GM12874 (cell line): Measurements from ENCODE around the gene ADRA1B.

Experiments
- TF ChIP-seq, protein P1 (sequence below): IDR thresholded peaks from 2 replicates; pipeline ENCODE4 v1.5.1; 2011; ENCODE audit warnings: low read depth, mild to moderate bottlenecking, control low read depth, low read length, moderate library complexity; ENCODE audit not compliant: insufficient read depth

Gene ADRA1B

DNA sequence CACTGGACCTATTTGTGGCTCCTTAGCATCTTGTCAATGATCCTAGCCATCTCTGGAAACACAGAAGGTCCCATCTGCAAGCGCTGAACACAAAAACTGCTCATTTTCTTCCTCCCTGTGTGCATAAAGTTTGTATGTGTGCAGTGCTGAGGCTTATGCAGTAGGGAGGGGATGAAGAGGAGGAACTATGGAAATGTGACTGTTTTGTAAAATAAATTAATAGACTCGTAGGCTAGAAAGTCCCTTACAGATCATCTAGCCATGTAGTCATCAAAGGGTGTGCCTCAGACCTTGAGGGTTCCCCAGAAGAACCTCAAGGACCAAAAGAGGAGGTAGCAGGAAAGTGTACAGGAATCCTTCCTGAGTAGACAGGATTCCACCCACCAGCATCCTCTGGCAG lies 34.3 kb upstream of the ADRA1B start:
- TF ChIP-seq, protein P1, sequence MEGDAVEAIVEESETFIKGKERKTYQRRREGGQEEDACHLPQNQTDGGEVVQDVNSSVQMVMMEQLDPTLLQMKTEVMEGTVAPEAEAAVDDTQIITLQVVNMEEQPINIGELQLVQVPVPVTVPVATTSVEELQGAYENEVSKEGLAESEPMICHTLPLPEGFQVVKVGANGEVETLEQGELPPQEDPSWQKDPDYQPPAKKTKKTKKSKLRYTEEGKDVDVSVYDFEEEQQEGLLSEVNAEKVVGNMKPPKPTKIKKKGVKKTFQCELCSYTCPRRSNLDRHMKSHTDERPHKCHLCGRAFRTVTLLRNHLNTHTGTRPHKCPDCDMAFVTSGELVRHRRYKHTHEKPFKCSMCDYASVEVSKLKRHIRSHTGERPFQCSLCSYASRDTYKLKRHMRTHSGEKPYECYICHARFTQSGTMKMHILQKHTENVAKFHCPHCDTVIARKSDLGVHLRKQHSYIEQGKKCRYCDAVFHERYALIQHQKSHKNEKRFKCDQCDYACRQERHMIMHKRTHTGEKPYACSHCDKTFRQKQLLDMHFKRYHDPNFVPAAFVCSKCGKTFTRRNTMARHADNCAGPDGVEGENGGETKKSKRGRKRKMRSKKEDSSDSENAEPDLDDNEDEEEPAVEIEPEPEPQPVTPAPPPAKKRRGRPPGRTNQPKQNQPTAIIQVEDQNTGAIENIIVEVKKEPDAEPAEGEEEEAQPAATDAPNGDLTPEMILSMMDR = no peak

DNA sequence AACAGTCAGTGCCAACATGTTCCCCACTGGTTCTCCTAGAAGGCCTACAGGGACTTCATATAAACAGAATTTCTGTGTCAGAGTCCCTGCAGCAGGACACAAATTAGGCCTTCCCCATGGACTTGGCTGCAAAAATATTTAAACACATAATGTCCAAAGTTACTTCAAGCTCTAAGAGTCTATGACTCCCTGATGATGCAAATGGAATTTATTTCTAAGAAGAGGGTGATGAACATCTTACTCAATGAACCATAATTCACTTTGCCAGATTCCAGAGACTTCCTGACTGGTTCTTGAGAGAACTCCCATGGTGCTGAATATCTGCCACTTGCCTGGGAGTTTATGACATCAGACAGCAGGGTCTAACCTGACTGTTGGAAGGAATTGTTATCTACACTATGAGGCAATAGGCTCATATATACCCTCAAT lies 32.7 kb upstream of the ADRA1B start:
- TF ChIP-seq, protein P1 = no peak

DNA sequence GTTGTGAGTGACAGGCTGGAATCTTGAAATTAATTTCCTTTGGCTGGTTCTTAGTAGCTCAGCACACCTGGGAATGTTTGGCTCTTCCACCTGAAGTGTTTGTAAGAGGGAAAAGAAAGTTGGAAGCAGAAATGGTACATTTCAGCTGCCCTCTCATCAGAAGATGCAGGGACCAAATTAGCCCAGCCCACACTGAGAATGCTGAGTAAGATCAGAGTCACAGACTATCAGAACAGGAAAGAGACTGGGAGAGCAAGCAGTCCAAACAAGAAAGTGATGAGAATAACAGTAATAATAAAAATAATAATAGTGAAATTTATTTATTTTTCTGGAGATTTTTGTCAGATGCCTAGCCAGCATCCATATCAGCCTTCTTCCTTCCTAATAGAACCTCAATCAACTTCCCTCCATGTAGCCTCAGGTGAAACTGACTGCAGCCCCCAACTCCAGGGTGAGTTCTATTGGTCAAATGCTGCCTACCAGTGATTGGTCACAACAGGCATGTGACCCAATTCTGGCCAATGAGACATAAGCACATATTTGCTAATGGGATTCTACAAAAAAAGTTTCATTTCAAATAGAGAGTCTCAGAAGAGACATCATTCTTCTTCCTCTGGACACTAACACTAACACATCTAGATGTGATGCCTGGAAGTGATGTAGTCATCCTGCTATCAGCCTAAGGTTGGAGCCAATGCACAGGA lies 31.2 kb upstream of the ADRA1B start:
- TF ChIP-seq, protein P1 = no peak

DNA sequence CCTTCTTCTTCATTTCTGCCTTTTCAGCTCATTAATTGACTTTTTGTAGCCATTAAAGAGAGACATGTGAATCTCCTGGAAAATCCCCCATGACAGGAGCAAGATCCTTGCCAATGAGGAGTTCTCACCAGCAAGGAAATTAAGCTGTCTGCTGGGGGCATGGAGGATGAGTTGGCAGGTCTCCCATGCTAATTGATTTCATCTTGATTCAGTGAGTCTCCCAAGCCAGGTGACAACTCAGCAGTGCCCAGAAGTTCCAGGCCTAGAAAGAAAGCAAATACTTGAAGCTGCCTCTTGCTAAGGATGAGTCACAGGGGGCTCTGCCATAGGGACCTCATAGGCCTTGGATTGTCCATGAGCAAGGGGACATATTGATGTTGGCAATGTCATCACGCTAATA lies 30.0 kb upstream of the ADRA1B start:
- TF ChIP-seq, protein P1 = no peak

DNA sequence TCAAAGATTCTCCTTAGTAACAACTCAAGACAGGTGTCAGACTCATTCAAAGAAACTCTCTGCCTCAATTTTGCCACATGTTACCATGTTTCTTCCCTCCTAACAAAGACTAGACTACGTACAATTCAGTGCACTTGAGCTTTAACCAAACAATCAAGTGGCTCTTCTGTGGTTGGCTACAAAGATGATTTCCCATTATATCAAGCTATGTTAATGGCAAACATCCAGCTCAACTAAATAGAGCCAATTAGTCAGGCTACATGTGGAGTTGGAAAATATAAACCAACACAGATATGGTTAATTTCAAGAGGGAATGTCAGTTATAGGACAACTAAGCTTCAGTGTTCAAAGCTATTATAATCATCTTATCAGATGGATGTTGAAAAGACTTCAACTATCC lies 29.2 kb upstream of the ADRA1B start:
- TF ChIP-seq, protein P1 = no peak

DNA sequence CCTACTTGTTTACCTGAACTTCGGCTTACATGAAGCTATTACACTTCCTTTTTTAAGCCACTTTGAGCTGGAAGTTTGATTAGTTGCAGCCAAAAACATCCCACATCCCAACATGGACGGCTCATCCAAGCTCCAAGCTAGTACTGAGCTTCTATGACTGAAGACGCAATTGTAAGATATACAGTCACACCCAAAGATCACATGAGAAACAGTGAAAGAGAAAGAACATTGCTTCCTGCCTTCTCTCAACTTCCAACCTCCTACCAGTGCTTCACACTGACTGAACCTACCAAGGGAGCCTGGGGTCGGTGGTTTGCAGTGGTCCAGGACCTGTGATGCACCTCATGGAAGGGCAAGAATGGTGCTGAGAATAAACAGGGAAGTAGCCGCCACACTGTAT lies 27.4 kb upstream of the ADRA1B start:
- TF ChIP-seq, protein P1 = no peak

DNA sequence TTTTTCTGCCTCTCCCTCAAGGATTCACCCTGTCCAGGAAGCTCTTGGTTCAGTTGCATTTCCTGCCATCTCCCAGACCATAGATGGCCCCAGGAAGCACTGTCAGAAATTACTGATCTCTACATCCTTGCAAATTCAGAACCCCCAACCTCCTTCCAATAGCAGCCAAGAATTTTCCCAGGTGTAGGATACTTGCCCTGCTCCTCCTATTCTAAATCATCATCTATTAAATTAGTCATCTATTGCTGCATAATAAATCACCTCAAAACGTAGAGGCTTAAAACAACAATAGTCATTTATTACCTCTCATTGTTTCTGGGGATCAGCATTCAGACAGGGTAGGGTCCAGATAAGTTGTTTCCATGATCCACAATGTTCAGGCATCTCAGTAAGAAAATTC lies 26.1 kb upstream of the ADRA1B start:
- TF ChIP-seq, protein P1 = no peak

DNA sequence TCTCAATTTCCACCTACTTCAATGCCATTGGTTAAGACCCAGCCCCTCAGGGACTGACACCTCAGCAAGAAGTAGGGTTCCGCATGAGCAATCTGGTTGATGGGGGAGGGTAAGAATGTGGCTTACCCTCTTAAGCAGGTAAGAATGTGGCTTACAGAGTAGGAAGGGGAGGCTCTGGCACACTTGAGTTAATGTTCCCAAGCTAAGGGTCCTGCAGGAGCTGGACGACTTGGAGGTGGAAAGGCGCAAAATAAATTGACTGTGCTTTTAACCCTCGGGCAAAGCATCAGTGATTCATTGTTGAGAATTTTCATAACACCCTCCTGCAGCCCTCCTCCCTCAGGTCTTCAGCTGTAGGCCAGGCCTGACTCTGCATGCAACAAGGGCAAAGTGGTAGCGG lies 24.9 kb upstream of the ADRA1B start:
- TF ChIP-seq, protein P1 = no peak
